HG03432 (cell line): Measurements from ENCODE around the gene FN1.
"Not testable (repeated sequence)": the region's sequence is repeated elsewhere in the genome, so short reads cannot be mapped to it uniquely, and the experiment has no call there.

ENCODE experiments used
- ATAC-seq: cut with Tn5 transposase; IDR thresholded peaks from one replicate; pipeline ENCODE4 v1.9.1; 2021; ENCODE audit warnings: mild to moderate bottlenecking, moderate library complexity; ENCODE audit not compliant: unreplicated experiment

The FN1 gene

GRCh38 chr2:215423928-215424540, 11.8 kb downstream of the FN1 start:
- no peak for ATAC-seq

- ATAC-seq = no peak
These were observed 12.6 kb downstream of the FN1 start for GRCh38 chr2:215423234-215423633.

DNA sequence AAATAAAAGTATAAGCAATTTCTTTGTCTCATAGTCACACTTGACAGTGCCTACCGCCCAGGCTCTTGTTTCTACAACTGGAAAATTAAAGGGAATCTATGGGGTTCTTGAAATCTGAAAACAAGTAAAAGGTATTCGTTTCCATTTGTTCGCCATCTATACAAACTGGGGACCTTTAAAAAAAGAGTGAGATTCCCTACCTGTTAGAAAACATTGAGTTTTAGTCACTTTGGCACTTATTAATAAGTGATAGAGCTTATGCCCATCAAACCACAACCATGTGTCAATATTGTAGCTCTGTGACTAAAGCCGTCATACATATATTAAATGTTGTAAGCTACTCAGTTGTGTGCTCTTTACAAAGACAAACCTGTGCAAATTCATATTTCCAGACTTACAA, 13.2 kb downstream of the FN1 start:
- no peak for ATAC-seq

DNA sequence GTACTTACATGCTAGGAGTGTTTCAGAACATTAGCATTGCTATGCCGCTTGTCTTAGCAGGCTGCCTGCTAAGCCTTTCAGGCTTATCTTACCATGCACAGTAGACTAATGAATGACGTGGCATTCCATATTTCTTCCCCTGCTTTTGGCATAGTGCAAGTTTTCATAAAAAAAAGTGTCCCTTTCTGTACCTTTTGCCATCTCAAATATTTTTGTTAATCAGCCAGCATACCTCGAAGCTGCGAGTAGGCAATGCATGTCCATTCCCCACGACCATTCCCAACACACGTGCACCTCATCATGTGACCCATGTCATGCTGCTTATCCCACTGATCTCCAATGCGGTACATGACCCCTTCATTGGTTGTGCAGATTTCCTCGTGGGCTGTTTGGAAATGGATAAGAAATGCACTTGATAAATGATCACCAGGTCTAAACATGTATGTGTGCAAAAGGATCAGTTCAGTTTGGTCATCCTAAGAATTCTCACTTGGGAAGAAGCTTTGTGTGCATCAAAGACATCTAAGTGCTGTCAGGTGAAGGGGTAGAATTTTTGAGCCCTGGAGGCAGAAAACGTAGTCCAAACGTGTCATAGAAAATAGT, 13.9 kb downstream of the FN1 start:
- no peak for ATAC-seq

DNA sequence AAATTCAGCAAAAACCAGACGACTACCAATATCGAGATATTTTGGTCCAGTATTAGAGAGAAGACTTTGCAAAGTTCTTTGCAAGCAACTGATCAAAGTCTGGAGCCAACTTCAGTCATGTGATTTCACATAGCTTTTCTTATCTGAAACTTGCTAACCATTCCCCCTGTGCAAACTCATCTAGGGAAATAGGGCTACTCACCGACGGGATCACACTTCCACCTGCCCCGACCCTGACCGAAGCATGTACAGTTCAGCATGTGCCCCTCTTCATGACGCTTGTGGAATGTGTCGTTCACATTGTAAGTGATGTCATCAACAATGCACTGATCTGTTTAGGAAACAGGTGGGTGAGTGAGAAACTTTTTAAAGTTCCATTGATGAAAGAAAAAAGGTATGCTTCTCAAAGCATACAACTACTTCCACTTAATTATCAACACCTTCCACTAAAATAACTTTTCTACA, 15.4 kb downstream of the FN1 start:
- ATAC-seq = no peak

DNA sequence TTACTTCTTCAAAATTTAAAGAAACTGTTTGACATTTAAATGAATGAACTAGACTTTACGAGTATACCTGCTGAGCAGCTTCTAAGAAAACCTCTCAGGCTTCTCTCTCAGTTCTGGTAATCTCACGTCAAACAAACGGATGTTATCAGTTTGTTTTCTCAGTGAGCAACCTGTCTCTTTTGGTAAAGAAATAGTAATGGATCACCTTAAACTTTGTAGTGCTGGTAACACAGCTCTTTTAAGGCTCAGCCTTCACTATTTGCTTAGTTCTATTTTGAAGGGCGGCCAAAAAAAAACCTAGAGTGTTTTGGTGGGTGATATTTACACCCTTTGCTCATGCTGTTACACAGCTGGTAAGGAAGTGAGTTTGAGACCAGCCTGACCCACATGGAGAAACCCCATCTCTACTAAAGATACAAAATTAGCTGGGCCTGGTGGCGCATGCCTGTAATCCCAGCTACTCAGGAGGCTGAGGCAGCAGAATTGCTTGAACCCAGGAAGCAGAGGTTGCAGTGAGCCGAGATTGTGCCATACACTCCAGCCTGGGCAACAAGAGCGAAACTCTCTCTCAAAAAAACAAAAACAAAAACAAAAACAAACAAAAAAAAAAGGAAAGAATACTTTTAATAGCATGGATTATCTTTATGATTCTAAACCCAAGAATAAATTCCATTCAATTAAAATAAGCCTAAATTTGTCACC, 15.9 kb downstream of the FN1 start:
- ATAC-seq = no peak

DNA sequence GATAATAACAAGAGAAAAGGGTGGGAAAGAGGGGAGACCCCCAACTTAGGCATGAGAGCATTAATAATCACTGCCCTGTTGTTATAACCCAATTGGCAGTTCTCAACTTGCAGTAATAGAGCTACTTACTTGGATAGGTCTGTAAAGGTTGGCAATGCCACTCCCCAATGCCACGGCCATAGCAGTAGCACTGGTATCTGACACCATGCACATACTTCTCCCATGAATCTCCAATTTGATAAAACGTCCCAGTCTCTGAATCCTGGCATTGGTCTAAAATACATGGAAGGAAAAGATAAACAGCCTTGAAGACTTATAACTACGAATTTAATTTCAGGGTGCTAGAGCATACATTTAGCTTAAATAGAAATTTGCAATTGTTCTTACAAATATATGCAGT, 16.8 kb downstream of the FN1 start:
- ATAC-seq = no peak

- ATAC-seq = no peak
These were observed 17.6 kb downstream of the FN1 start for GRCh38 chr2:215418064-215418963.

GRCh38 chr2:215417400-215417951, 18.4 kb downstream of the FN1 start:
- ATAC-seq = no peak

- ATAC-seq = no peak
These were observed 19.2 kb downstream of the FN1 start for GRCh38 chr2:215416656-215417055.

DNA sequence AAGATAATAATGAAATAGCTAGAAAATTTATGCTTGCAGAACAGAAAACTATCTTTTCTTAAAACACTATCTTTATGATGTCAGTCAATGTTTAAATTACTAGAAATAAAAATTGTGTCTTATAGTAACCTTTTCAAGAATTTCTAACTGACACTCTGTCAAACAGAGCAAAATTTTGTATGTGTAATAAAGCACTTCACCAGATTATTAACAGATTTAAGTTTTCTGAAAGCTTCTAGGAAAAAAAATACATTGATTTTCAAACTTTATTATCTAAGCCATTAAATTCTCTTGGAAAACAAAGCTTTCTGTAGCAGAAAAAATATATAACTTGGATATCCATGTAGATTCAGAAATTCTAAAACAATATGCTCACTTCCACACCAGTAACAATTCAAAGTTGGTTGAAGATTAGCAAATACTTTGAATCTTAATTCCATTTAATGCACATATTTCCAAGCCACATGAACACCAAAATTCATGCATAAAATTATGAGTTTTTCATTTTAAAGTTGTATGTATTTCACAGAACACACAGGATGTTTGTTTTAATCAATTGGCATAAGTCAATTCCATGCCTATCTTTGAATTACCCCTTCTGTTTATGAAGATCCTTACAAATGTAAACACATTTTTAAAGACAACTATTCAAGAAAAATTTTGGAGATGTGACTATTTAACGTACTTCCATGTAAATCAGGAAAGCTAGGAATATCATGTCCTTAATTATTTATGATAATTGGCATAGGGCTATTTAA, 19.9 kb downstream of the FN1 start:
- ATAC-seq = no peak

GRCh38 chr2:215415218-215415617, 20.6 kb downstream of the FN1 start:
- ATAC-seq = no peak

DNA sequence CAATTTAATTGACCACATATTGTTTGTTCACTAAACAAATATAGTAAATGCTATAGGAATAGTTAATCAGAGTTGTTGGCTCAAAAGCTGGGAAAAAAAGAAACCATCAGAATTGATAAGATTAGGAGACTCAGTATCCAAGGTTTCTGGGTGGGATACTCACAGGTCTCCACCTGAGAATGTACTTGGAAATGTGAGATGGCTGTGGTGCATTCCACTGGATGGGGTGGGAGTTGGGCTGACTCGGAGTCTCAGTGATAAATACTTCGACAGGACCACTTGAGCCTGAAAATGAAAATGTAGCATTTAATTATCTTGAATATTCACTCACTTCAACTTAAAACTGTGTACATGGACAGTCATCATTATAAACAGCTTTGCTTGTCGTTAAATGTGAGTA, 21.2 kb downstream of the FN1 start:
- ATAC-seq = no peak

GRCh38 chr2:215413974-215414373, 21.9 kb downstream of the FN1 start:
- ATAC-seq = no peak

DNA sequence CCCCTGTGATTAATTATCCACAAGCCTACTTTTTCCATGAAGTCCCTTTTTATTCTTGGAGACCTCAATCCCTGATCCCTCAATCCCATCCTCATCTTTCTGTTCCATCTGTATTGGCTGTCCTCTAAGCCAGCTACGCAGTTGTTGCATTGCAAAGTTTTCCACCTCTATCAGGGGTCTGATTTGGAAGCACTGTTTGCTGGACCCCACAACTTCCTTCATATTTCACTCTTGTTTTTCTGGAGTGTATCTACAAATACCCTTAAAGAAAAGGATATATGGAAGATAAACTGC, 22.4 kb downstream of the FN1 start:
- ATAC-seq = no peak

GRCh38 chr2:215411941-215412743, 23.7 kb downstream of the FN1 start:
- ATAC-seq = no peak

GRCh38 chr2:215410932-215411285, 25.0 kb downstream of the FN1 start:
- ATAC-seq = no peak

DNA sequence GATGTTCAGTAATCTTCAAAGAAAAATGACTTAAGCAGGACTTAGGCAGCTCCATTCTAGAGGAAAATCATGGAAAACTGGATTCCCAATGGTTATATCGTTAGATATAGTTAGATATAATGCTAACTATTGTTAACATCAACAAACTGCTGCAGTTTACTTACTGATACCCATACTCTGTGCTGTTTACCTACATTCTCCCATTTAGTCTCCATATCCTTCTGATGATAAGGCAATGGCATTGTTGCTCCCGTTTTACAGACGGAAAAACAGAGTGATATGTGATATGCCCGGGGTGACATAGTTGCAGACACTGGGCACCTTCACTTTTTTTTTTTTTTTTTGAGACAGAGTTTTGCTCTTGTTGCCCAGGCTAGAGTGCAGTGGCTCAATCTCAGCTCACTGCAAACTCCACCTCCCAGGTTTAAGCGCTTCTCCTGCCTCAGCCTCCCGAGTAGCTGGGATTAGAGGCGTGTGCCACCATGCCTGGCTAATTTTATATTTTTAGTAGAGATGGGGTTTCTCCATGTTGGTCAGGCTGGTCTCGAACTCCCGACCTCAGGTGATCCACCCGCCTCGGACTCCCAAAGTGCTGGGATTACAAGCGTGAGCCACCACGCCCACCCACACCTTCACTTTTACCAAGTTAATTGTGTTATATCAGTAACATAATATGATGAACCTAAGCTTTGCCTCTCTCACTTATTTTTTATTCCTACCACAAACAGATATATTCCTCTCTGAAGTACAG, 25.5 kb downstream of the FN1 start:
- ATAC-seq = not testable (repeated sequence)
